Neural progenitor cell (in vitro differentiated cells): Measurements from ENCODE around the gene KCNJ14.

ENCODE experiments used
- CTCF ChIP-seq: fragments of 200-600 bp; sonication (generic); IDR thresholded peaks from 2 replicates; pipeline ENCODE4 v1.5.1; 2017; ENCODE audit warnings: antibody characterized with exemption, mild to moderate bottlenecking
- EZH2phosphoT487 ChIP-seq: fragments of 200-600 bp; sonication (generic); IDR thresholded peaks from 2 replicates; pipeline ENCODE4 v1.6.1; 2017; ENCODE audit warnings: antibody characterized with exemption

GRCh38 chr19:48477698-48478338 lies 22.4 kb downstream of the KCNJ14 start:
- no peak for TF ChIP-seq CTCF
- TF ChIP-seq EZH2phosphoT487 = no peak
